Measurements from ENCODE around the gene CD99L2.

DNA sequence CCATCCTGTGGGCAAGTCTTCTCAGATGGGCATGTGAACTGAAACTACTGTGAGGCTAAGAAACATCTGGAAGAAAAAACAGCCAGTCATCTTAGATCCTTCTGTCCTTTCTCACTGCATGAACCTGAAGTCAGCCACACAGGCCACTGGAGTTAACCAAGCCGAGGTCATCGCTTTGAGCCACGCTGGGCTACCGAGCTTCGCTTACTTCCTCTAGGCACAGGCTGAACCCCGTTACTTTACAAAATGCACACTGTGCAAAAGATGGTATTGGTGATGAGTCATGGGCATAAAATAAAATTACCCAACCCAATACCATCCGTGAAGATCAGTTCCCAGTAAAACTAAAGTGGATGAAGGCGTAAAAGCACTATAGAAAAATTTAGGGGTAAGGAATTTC, 119.1 kb downstream of the CD99L2 start:
- TF ChIP-seq POLR2A (IDR thresholded peaks at IDR 0.05) = no peak
- TF ChIP-seq, protein P1, sequence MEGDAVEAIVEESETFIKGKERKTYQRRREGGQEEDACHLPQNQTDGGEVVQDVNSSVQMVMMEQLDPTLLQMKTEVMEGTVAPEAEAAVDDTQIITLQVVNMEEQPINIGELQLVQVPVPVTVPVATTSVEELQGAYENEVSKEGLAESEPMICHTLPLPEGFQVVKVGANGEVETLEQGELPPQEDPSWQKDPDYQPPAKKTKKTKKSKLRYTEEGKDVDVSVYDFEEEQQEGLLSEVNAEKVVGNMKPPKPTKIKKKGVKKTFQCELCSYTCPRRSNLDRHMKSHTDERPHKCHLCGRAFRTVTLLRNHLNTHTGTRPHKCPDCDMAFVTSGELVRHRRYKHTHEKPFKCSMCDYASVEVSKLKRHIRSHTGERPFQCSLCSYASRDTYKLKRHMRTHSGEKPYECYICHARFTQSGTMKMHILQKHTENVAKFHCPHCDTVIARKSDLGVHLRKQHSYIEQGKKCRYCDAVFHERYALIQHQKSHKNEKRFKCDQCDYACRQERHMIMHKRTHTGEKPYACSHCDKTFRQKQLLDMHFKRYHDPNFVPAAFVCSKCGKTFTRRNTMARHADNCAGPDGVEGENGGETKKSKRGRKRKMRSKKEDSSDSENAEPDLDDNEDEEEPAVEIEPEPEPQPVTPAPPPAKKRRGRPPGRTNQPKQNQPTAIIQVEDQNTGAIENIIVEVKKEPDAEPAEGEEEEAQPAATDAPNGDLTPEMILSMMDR (IDR thresholded peaks at IDR 0.05) = no peak

All from tibial nerve (tissue), 3 donors.